Osteoblast (primary cell): Measurements from ENCODE around the gene UGT1A9. TPM values are rescaled to one million over a fixed set of nuclear protein-coding genes. Genes with fewer than 3 reads are reported as not detected.

Experiments used
- DNase-seq: peaks from one replicate; pipeline ENCODE4 v3.0.0; 2011; ENCODE audit warnings: low spot score, mixed read lengths; ENCODE audit not compliant: insufficient read length; ENCODE audit errors: missing footprints
- H2AFZ ChIP-seq: 2 replicates; pipeline ENCODE4 v1.6.0; 2011; ENCODE audit warnings: mild to moderate bottlenecking, low read length
- H3K27ac ChIP-seq: 2 replicates; pipeline ENCODE4 v1.5.1; 2011; ENCODE audit warnings: mild to moderate bottlenecking, low read depth, low read length, moderate library complexity
- H3K27me3 ChIP-seq: 2 replicates; pipeline ENCODE4 v1.6.0; 2012; ENCODE audit warnings: mild to moderate bottlenecking, control low read depth, inconsistent platforms, low read length, moderate library complexity; ENCODE audit not compliant: insufficient read depth
- H3K36me3 ChIP-seq: 2 replicates; pipeline ENCODE4 v1.5.1; 2011; ENCODE audit warnings: mild to moderate bottlenecking, low read length, control low read depth, moderate library complexity; ENCODE audit not compliant: insufficient read depth
- H3K4me1 ChIP-seq: 2 replicates; pipeline ENCODE4 v1.5.1; 2011; ENCODE audit warnings: mild to moderate bottlenecking, low read length, control low read depth, moderate library complexity; ENCODE audit not compliant: insufficient read depth
- H3K4me2 ChIP-seq: 2 replicates; pipeline ENCODE4 v1.6.0; 2011; ENCODE audit warnings: mild to moderate bottlenecking, low read length; ENCODE audit not compliant: insufficient read depth
- H3K4me3 ChIP-seq: fragments of 200-600 bp; sonication (generic); 3 replicates; pipeline ENCODE4 v1.5.1; 2012; ENCODE audit warnings: mild to moderate bottlenecking, low read length, inconsistent platforms; ENCODE audit not compliant: insufficient read depth
- H3K79me2 ChIP-seq: 2 replicates; pipeline ENCODE4 v1.6.0; 2012; ENCODE audit warnings: mild to moderate bottlenecking, low read length, control low read depth, inconsistent platforms; ENCODE audit not compliant: insufficient read depth
- H3K9me3 ChIP-seq: 2 replicates; pipeline ENCODE4 v1.5.1; 2011; ENCODE audit warnings: low read depth, low read length, control low read depth
- H4K20me1 ChIP-seq: 2 replicates; pipeline ENCODE4 v1.6.0; 2012; ENCODE audit warnings: mild to moderate bottlenecking, low read length, control low read depth; ENCODE audit not compliant: insufficient read depth
- CTCF ChIP-seq: IDR thresholded peaks from 2 replicates; pipeline ENCODE4 v1.5.1; 2011; ENCODE audit warnings: mild to moderate bottlenecking, low read depth, low read length, moderate library complexity; ENCODE audit errors: extremely low read depth
- total RNA-seq: library from RNA; depleted of rRNA; stranded (reverse); fragments of >200 nt; gene quantifications from 2 replicates; pipeline ENCODE4 v1.2.3, GENCODE V29; 2012

The UGT1A9 gene
- total RNA-seq, 1 donor: not detected

- no peaks in the 10 kb centered on the region for H3K9me3 ChIP-seq
- H4K20me1 ChIP-seq: no peaks in the 10 kb centered on the region
- DNase-seq: no peak
- TF ChIP-seq CTCF: no peak
- no peak overlapping the region for H3K4me3 ChIP-seq
- H3K4me1 ChIP-seq: peaks cover 18% of the 10 kb centered on the region
- H3K4me2 ChIP-seq: no peak overlapping the region
- H3K27ac ChIP-seq: no peak overlapping the region
- H3K27me3 ChIP-seq: no peaks in the 10 kb centered on the region
- H2AFZ ChIP-seq: no peak overlapping the region
- no peaks in the 10 kb centered on the region for H3K79me2 ChIP-seq
- H3K36me3 ChIP-seq: no peaks in the 10 kb centered on the region
Measured at GRCh38 chr2:233758849-233759248, 87.2 kb downstream of the UGT1A9 start.

- Histone ChIP-seq H3K27ac (no peak within 1 kb of the TSS), H3K79me2 (no peaks in the 10 kb centered on the region), H3K9me3 (no peaks in the 10 kb centered on the region), H3K4me2 (no peak within 1 kb of the TSS), H3K4me3 (no peak within 1 kb of the TSS), H3K4me1 (peaks cover 28% of the 10 kb centered on the region), H2AFZ (no peak within 1 kb of the TSS), H4K20me1 (no peaks in the 10 kb centered on the region), H3K27me3 (no peaks in the 10 kb centered on the region), H3K36me3 (no peaks in the 10 kb centered on the region)
- TF ChIP-seq CTCF: no peak
- no peak for DNase-seq
Measured at GRCh38 chr2:233760043-233760442, 88.3 kb downstream of the UGT1A9 start, which contains the start of gene UGT1A1. Gene UGT1A1, plus strand, starts transcription at chr2:233760270. Its CDS starts 18 bp downstream, at chr2:233760288.

GRCh38 chr2:233761040-233761769, 89.5 kb downstream of the UGT1A9 start:
- Histone ChIP-seq H3K9me3 (no peaks in the 10 kb centered on the region), H3K36me3 (no peaks in the 10 kb centered on the region), H3K27me3 (no peaks in the 10 kb centered on the region), H3K4me1 (peaks cover 28% of the 10 kb centered on the region), H3K4me3 (no peak overlapping the region), H4K20me1 (no peaks in the 10 kb centered on the region), H3K79me2 (no peaks in the 10 kb centered on the region), H2AFZ (no peak overlapping the region), H3K4me2 (peak overlapping the region; percentile 26), H3K27ac (no peak overlapping the region)
- no peak for DNase-seq
- TF ChIP-seq CTCF: no peak

- DNase-seq: peak; percentile 92
- H3K27me3 ChIP-seq: no peaks in the 10 kb centered on the region
- no peaks in the 10 kb centered on the region for H3K79me2 ChIP-seq
- H4K20me1 ChIP-seq: no peaks in the 10 kb centered on the region
- H3K4me2 ChIP-seq: peak overlapping the region; percentile 42
- no peak for TF ChIP-seq CTCF
- peak overlapping the region; percentile 25 for H2AFZ ChIP-seq
- H3K9me3 ChIP-seq: no peaks in the 10 kb centered on the region
- peaks cover 23% of the 10 kb centered on the region for H3K4me1 ChIP-seq
- H3K36me3 ChIP-seq: no peaks in the 10 kb centered on the region
- H3K27ac ChIP-seq: peak overlapping the region; percentile 51
- no peak overlapping the region for H3K4me3 ChIP-seq
Measured at GRCh38 chr2:233764264-233764663, 92.6 kb downstream of the UGT1A9 start.
